Stimulated activated CD8-positive, alpha-beta memory T cell treated with anti-CD3 and anti-CD28 coated beads, Interleukin-4, amount 100 ng/mL, for 24 hours (primary cell): Measurements from ENCODE around the gene MAP1LC3C.
"Not testable (repeated sequence)": the region's sequence is repeated elsewhere in the genome, so short reads cannot be mapped to it uniquely, and the experiment has no call there.

Experiments
- DNase-seq: peaks from one replicate; pipeline ENCODE4 v3.0.0-alpha.2; 2020; ENCODE audit warnings: low read depth

The MAP1LC3C gene

DNA sequence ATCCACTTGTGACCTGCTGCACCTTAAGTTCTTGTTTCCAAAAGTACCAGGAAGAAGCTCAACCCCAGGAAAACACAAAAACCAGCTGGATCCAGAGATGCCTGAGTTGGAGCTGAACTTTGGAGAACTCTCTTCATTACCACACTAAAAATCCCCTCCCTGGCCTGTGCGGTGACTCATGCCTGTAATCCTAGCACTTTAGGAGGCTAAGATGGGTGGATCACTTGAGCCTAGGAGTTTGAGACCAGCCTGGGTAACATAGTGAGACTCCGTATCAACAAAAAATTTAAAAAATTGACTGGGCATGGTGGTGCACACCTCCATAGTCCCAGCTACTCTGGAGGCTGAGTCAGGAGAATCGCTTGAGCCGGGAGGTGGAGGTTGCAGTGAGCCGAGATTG lies 6.2 kb downstream of the MAP1LC3C start:
- DNase-seq, result no peak

- DNase-seq, result no peak
Observed at GRCh38 chr1:241990040-241990439, 8.9 kb downstream of the MAP1LC3C start.

DNA sequence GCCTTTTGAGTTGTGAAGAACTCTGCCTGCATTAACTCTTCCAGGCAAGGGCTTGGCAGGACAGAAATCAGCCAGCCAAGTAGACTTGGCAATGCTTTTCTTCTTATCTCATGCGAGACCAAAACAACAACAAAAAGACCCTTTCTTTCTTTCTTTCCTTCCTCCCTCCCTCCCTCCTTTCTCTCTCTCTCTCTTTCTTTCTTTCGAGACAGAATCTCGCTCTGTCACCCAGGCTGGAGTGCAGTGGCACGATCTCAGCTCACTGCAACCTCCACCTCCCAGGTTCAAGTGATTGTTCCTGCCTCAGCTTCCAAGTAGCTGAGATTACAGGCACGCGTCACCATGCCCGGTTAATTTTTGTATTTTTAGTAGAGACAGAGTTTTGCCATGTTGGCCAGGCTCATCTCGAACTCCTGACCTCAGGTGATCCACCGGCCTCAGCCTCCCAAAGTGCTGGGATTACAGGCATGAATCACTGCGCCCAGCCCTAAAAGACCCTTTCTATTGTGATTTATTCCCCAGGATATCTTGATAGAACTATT lies 10.4 kb downstream of the MAP1LC3C start:
- DNase-seq, result not testable (repeated sequence)

- DNase-seq, result no peak
Observed at GRCh38 chr1:241985787-241986186, 13.1 kb downstream of the MAP1LC3C start.

- DNase-seq, result no peak
Observed at GRCh38 chr1:241979926-241980325, 19.0 kb downstream of the MAP1LC3C start.

DNA sequence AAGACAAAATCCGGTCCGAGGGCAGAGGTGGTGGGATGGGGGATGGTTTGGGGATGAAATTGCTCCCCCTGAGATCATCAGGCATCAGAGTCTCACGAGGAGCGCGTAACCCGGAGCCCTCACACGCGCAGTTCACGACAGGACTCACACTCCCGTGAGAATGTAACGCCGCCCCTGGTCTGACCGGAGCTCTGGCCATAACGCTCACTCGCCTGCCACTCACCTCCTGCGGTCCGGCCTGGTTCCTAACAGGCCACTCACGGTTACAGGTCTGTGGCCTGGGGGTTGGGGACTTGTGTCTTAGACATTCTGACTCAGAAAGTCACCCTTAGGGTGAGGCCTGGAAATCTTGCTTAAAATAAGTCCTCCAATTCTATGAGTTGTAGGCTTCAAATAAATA lies 19.8 kb downstream of the MAP1LC3C start:
- no peak for DNase-seq

GRCh38 chr1:241976229-241976628 lies 22.7 kb downstream of the MAP1LC3C start:
- DNase-seq, result no peak

DNA sequence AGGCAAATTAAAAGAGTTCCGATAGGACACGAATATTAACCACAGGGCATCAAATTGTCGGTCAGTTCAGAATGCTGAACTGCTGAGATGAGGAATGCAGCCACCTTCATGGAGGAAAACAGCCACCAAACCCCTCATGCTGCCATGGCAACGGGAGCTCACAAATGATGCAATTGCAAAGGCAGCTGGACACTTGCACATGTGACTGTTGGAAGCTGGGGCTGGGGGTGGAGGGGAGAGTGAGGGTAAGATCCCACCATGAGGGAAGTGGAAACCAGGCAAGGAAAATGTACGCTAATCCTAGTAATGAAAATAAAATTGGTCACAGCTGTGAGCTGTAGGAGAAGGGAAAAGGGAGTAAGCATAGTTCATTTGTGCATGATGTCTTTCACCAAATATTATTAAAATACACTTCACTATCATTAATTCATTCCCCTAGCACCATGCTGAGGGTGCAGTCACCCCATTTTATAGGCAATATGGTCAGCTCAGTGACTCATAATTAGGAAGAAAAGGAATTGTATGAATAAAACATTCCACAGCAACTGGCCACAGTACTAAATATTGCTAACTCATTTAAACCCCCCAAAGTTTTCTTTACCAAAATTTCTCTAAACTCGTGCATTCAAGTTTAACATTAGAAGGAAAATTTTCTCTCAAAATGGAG lies 26.1 kb downstream of the MAP1LC3C start:
- DNase-seq, result no peak

DNA sequence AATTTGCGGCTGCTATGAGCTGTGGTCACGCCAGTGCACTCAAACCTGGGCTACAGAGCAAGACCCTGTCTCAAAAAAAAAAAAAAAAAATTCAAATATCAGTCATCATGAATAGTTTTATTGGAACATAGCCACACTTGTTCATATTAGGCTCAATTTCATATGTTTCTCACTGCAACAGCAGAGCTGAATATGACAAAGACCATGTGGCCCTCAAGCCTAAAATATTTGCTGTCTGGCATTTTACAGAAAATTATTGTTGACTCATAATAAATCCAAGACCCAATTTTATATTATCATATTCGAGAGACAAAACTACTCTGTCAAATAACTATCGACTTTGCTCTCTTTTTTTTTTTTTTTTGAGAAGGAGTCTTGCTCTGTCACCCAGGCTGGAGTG lies 30.3 kb downstream of the MAP1LC3C start:
- DNase-seq, result no peak

- no peak for DNase-seq
Observed at GRCh38 chr1:241964550-241965282, 34.2 kb downstream of the MAP1LC3C start.

GRCh38 chr1:241963722-241964121 lies 35.2 kb downstream of the MAP1LC3C start:
- DNase-seq, result no peak

DNA sequence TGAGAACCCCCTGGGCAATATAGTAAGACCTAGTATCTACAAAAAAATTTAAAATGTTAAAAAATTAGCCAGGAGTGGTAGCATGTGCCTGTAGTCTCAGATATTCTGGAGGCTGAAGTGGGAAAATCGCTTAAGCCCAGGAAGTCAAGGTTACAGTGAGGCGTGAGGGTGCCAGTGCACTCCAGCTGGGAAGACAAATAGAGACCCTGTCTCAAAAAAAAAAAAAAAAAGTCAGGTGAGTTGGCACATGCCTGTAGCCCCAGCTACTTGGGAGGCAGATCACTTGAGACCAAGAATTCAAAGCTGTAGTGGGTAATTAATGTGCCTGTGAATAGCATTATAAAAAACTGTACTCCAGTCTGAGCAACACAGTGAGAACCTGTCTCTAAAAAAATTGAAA lies 36.7 kb downstream of the MAP1LC3C start:
- DNase-seq, result no peak

- no peak for DNase-seq
Observed at GRCh38 chr1:241957692-241958494, 41.0 kb downstream of the MAP1LC3C start, which contains the start of gene BECN2. TSS of gene BECN2 (plus strand) at chr1:241957767. CDS start at chr1:241957767, 0 bp downstream.

GRCh38 chr1:241950390-241950789 lies 48.5 kb downstream of the MAP1LC3C start:
- no peak for DNase-seq

GRCh38 chr1:241947354-241947753 lies 51.5 kb downstream of the MAP1LC3C start:
- no peak for DNase-seq
